HG02973 (cell line): Measurements from ENCODE around the gene RMI1.

Experiments used
- ATAC-seq: cut with Tn5 transposase; IDR thresholded peaks from one replicate; pipeline ENCODE4 v1.9.1; 2021; ENCODE audit warnings: moderate library complexity; ENCODE audit not compliant: unreplicated experiment

Gene RMI1

DNA sequence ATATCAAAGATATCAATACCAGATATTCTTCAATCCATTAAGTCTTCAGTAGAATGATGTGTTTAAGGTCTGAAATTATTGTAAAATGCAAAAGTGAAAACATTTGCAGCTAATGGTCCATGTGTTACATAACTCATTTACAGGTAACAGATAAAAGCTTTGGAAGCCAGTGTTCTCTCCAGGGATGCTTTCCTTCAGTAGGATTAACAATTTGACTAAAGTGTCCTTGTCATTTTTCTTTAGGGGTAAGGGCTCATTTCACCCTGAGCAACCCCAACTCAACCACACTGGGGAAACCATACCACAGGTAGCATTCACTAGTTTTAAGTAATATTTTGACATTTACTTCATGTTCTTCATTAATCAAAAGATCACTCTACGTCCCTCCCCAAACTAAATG lies 13.5 kb upstream of the RMI1 start:
- no peak for ATAC-seq

DNA sequence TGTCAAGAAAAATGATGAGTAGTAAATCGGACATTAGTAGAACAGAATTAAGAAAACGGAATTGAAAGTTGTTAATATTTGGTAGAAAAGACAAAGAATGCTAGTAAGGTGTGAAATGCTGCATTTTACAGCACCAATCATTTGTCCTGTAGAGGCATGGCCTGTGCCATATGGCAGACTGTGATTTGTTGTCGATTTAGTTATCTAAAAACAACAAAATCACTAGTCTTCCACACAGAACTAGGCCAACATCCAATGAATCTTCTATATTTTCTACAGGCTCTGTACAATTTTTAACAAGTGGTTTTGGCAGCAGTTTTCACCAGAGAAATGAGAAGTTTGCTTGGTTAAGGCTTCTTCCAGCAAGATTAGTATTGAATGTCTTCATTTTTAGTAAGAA lies 11.0 kb upstream of the RMI1 start:
- ATAC-seq = no peak

DNA sequence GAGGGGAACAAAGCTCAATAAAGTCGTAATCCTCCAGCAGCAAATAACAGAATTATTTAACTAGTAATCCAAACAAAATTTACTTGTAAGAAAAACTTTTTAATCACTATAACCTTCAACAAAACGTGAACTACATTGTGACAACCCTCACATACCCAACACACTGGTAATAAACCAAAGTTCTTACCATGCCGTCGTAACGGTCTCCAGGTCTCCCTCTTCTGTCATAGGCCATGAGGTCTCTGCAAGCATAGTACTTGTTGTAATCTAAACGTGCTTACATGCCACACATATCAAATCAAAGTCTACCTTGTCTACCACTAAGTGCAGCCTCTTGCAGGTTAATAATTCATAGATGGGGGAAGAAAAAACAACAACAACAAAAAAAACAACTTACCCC lies 9.1 kb upstream of the RMI1 start:
- ATAC-seq = no peak

DNA sequence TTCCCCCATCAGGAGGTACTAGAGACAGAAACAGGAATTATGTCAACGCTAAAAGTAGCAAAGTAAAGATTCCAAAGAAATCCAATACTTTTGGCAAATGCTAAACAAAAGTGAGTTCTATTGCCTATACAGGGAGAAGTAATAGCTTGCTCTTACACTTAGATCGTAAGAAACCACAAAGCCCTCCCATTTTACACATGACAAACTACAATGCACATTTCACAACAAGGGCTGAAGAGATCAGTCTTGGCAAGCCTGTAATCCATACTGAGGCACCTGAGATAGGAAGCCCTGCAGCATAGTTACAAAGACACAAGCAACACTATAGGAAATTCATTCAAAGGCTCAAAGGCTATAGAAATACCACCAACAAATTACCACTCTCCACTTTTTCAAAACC lies 8.3 kb upstream of the RMI1 start:
- ATAC-seq = no peak

DNA sequence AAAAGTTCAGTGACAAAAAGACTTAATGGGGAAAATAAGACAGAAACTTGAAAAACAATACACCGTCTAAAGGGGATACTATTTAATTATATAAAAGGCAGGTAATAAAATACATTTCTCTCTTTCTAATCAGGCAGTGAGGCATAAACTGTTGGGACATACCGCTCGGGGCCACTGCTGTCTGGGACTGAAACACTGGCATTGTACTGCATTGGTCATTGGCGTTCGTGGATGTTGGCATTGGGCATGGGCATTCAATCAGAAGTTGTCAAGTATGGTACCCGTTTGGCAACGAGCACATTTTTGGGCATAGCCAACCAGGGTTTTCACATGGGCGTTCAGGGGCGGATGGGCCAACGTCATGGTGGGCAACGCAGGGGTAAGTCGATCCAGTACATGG lies 5.3 kb upstream of the RMI1 start:
- no peak for ATAC-seq

DNA sequence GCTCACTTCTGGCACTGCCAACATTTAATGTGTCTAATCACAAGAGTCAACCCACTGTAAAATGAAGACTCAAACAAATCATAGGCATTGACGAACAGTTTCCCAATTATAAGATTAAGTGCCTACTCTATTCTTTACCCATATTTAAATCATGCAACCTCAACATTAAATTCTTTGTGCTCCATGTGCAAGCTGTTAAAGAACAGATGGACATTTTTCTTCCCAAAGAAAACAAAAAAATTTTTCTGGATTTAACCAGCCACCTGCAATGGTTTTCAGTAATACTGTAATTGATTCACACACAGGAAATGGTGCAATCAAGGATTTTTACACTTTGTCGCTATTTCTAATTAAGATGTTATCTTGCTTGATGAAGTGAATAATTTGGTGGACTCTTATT lies 4.2 kb upstream of the RMI1 start:
- no peak for ATAC-seq

DNA sequence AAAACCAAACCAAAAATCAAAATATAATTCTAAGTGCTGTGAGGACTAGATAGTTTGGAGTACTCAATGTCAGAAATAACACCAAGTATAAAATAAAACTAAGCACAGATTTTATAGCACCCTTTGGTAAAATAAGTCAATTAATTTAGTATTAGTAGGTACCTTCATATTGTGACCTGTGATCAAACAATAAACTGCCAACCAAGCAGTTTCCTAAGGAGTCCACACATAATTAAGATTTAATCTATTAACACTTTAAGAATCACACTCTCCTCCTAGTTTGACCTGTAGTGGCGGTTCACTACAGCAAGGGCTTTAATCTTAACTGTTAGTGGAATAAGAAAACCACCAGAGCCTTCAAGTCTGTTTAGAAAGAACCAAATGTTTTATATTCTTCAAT lies 3.4 kb upstream of the RMI1 start:
- ATAC-seq = no peak

DNA sequence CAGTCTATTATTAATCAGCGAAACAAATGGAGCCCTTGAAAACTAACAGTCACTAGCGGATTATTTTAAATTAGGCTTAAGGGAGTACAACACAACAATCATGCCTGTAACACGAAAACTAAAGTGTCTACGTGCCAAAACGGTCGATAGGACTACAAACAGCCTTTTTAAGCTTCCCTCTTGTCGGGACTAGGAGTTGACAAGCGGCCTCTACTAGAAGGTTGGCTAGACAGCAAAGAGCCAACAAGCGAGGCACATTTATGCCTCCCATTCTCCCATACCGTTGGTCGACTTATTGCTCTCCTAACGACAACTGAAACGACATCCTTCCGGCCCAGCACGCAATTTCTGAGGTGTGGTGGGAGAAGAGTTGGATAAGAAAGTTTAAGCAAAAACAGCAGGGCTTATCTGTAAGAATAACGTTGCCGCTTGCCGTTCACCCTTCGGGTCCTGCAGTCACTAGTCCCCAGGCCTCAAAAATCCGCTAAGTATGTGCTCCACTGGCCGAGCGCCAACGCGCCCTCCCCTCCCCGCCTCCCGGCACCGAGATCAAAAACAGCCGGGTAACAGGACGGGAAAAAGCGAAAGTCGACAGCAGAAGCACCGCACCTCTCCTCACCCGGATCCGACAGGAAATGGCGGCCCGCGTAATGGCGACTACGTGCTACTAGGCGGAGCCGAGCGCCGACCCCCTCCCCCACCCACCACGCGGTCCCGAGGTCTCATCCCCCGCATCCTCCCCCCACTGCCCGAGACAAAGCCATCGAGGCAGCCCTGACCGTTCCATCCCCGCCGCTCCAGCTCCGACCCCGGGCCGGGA lies 1.4 kb upstream of the RMI1 start:
- ATAC-seq = no peak

DNA sequence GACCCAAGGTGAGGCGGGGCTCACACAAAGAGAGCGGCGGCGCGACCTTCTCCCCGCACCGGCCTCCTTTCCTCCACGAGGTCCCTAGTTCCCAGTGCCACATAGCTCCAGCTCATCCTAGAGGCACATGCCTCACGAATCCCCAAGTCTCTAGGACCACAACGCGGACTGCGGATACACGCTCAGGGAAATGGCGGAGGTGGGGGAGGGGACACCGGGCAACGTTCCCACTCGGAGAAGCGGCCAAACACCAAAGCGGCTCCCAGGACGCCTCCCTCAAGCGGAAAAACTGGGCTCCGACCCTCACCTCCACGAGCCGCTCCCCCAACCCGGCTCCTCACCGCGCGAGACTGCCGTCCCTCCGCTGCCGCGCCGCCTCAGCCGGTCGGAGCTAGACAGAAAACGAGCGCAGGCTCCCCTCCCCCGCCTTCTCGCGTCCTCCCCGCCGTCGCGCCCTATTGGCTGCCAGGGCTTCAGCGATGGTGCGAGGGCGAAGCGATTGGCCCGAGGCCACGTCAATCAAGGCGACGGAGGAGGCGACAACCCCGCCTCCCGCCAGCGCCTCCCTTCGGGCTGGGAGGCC lies 702 bp upstream of the RMI1 start, which contains the start of gene HNRNPK:
Gene HNRNPK (minus strand): TSS at position 404 of the 583 bp plus-strand sequence. CDS start 1,963 bp downstream, outside the sequence.
- peak; percentile 75 for ATAC-seq

DNA sequence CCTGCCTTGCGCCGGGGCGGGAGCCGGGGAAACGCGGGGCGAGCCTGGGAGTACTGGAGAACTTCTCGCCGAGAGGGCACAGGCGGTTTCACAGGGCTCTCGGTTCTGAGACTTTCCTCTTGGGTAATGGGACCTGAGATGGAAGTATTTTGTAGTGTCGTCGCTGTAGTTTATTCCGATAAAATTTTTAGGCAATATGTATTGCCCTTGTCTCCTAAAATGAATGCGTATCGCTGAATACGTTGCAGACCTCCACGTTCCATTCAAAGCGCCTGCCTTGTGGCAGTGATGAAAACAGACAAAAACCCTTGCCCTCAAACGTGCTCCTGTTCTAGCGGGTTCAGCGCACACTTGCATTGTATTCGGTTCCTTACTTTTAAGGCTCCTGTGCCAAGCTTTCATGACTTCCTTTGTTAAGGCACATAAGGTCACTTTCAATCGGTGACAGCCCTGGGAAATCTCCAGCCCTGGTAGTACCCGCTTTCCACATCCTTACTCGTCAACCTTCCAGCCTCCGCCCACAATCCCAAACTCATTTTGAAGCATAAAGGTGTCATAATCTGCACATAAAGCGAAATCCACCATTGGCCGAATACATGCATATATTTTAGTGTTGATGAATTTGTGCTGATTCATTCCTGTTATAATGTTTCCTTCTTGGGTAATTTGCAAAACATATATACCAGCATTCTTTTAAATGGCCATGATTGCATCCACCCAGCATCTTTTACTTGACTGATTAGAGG lies 694 bp downstream of the RMI1 start:
- ATAC-seq = no peak

DNA sequence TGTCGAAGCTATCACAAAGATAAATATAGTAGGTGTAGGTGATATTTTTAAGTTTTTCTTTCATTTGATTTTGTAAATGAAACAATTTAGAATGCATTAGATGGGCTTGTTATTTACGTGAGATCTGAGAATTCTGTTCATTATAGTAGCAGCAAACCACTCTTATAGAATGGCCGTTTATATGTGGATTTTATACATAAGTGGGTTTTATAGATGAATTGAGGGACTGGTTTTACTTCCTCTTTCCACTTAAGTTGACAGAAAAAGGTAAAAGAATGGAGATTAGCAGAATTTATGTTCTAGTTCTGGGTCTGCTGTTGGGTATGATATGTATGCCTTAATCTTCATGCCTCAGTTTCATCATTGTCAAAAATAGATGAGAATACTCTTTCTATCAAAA lies 5.6 kb downstream of the RMI1 start:
- no peak for ATAC-seq

DNA sequence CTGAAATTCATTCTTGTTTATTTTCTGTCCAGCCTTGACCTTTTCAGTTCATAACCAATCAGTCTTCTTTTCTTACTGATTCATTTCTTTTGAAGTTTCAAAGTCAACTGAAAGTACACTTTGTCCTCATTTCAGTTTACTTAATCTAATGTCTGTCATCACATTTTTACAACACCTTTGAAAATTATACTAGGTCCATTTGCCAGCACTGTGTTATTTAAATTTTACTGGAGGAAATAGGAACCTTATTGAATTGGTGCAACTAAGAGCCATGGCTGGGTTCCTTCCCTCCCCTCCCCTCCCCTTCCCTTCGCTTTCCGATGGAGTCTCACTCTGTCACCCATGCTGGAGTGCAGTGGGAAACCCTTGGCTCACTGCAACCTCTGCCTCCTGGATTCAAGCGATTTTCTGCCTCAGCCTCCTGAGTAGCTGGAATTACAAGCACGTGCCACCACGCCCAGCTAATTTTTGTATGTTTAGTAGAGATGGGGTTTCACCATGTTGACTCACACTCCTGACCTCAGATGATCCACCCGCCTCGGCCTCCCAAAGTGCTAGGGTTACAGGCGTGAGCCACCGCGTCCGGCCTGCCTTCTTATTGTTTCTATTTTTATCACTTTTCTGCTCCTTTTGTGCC lies 6.3 kb downstream of the RMI1 start:
- ATAC-seq = no peak

DNA sequence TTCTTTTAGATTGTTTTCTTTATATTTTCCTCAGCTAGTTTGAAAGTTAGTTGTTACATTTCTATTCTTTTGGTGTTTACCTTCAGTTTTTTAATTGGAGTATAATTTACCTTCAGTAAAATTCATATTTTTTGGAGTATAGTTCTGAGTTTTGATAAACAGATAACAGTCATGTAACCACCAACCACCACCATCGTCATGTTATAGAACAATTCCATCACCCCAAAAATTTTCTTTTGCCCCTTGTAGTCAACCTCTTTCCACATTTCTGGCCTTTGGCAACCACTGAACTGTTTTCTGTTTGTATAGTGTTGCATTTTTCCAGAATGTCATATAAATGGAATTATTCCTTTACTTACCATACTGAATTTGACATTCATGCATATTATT lies 6.8 kb downstream of the RMI1 start:
- ATAC-seq = no peak

DNA sequence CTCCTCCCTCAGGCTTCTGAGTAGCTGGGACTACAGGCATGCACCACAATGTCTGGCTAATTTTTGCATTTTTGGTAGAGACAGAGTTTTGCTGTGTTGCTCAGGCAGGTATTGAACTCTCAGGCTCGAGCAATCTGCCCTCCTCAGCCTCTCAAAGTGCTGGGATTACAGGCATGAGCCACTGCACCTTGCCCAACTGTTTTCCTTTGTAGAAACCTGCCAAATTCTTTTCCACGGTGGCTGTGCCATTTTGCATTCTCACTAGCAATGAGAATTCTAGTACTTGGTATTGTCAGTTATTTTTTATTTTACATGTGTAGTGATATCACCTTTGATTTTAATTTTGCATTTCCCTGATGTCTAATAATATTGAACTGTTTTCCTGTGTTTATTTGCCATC lies 7.8 kb downstream of the RMI1 start:
- ATAC-seq = no peak

DNA sequence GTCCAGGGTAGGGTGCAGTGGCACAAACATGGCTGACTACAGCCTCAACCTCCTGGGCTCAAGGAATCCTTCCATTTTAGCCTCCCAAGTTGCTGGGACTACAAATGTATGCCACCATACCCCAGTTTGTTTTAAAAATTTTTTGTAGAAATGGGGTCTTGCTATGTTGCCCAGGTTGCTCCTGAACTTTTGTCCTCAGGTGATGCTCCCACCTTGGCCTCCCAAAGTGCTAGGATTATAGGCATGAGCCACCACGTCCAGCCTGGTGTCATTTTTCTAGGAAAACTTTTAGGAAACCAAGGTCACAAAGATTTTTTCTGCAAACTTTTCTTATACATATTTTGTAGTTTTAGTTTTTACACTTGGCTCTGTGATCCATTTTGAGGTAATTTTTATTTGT lies 10.8 kb downstream of the RMI1 start:
- no peak for ATAC-seq

DNA sequence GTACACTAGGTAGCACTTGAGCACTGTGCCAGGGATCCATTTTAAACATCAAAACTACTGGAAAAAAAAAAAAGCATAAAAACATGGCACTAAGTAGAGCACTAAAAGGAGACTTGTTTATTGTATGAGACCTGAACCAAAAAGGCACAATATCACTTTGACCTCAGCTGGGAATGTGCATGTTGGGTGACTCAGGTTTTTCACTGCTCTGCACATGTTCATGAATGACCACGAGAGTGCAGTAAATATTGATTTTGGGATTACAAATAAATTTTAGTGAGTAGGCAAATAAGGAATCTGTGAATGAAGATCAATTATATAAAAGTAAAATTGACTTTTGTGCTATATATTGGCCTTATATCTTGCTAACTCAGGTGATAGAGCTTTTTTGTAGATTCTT lies 11.8 kb downstream of the RMI1 start:
- ATAC-seq = no peak

DNA sequence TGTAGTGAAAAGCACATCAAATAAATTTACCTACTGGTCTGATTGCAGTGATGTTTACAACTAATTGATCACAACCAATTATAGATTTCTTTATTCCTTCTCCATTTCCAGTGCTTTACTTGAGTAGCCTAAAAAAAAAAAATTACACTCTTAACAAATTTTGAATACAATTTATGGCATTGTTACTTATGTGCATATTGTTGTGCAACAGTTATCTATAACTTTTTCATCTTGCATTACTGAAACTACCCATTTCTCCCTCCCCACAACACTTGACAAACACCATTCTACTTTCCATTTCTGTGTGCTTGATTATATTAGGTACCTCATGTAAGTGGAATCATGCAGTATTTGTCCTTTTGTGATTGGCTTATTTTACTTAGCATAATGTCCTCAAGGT lies 12.3 kb downstream of the RMI1 start:
- ATAC-seq = no peak

DNA sequence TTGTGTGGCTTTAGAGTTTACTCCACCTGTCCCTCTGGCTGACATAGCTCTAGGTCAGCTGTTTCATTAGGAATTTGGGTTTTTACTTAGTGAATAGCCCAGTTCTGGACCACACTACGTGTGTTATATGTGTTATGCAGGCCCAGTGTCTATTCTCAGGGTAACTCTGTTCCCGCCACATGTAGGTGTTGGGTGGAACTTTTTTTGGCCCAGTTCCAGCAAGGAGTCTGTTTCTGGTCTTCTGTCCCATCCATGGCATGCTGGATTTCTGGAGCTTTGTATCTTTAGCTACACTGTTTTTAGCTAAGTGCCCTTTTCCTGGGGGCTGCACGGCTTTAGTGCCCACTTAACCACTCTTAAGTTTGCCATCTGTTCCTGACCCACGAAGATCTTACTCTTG lies 15.5 kb downstream of the RMI1 start:
- no peak for ATAC-seq

DNA sequence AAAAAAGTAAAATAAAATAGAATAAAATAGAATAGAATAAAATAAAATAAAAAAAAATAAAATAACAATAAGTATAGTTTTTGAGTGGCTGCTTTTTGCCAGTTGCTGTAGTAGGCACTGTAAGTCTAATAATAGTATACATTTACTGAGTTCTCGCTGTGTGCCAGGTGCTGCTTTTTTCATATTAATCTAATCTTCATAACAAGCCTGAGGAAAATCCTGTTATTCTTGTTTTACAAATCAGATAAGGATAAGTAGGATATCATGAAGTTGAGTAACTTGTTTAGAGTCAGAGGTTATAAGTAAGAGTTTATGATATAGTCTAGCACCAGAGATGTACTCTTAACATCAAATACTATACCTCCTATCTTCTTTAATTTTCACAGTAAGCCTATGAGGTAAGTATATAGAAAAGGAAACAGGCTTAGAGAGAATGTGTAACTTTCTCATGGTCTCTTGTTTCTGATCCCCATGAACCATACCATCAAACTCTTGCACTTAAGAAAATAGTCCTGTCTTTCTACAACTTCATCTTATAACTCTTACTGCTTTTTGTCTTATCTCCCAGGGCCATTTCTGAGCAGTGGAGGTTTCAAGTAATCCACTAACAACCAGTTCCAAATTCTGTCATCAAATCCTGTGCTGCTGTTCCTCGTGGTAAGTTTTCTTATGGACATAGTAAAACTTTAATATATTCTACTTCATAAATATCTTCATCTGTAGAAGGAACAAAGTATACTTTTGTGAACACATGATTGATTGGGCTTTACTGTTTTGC lies 18.7 kb downstream of the RMI1 start:
- no peak for ATAC-seq

DNA sequence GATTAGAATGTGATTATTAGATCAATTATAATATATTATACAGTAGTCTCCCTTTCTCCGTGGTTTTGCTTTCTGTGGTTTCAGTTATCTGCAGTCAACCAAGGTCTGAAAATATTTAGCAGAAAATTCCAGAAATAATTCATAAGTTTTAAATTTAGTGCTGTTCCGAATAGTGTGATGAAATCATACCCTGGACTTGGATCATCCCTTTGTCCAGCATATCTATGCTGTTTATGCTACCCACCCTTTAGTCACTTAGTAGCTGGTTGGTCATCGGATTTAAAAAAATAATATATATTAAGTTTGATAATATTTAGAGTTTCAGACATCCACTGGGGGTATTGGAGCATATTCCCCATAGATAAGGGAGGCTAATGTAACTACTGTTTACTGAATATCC lies 19.6 kb downstream of the RMI1 start:
- ATAC-seq = no peak

DNA sequence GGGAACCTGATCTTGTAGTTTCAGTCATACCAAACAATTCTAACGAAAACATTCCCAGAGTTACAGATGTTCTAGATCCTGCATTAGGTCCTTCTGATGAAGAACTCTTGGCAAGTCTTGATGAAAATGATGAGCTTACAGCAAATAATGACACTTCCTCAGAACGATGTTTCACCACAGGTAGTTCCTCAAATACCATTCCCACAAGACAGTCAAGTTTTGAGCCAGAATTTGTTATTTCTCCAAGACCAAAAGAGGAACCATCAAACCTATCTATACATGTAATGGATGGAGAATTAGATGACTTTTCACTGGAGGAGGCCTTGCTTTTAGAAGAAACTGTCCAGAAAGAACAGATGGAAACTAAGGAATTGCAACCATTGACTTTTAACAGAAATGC lies 21.0 kb downstream of the RMI1 start:
- no peak for ATAC-seq
